DMS 273 (cell line): ENCODE measurements around the gene ZNF22.
A peak's percentile ranks its signal among the peaks of the same experiment; 100 is the strongest.

Experiments used
- DNase-seq: peaks from one replicate; lab custom pipeline; 2025; ENCODE audit not compliant: unreplicated experiment; lab: John Stamatoyannopoulos, UW

Gene ZNF22

DNA sequence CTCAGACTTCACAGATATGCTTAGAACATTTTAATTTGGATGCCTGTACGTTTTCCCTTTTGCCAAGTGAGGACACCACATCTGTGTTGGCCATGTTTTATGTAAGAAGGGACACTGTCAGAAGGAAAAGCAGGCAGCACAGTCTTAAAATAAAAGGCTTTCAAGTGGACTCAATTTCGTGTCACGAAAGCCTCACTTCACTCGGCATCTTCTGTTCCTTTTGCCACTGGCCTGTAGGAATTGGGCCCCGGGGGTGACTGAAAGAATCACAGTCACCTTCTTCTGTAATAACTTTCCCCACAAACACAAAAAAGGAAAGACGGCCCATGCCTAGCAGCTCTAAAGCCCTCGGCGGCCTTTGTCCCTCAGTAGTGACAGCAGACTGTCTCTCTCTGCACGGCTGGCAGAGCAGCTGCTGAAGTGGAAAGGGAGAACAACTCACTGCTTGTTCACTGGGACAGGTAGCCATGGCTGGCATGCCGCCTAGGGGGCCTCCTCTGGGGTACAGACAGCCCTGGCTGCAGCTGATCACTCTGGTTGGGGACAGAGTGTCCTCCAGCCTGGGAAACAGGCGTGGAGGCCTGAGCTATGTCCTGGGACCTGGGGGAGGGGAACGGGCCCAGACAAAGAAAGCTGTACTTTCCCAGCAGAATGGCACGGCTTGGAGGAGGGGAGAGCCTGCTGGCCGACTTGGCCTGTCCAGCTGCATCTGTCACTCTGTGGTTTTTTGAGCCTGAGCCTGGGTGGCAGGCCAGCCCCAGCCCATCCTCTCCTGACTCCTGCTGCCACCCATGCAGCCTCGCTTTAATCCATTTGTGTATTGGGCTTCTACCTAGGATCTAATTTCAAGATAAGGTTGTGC lies 36.7 kb upstream of the ZNF22 start:
- peak; percentile 67 for DNase-seq

DNA sequence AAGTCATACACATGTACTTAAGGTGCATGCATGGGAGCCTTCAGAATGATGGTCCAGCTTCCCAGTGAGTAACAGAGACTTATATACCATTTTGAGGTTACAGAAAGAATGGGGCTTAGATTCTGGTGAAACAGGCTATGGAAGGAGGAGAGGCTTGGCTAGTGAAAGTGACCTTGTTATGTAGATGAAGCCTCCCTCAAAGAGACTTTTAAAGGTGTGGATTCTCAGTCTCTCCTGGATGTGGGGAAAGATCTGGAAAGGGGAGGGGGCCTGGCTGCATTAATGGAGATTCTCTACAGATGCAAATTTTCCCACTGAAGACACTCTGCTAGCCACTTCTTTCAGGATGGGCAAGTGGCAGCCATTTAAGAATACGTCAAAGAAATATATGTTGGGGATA lies 35.6 kb upstream of the ZNF22 start:
- no peak for DNase-seq

DNA sequence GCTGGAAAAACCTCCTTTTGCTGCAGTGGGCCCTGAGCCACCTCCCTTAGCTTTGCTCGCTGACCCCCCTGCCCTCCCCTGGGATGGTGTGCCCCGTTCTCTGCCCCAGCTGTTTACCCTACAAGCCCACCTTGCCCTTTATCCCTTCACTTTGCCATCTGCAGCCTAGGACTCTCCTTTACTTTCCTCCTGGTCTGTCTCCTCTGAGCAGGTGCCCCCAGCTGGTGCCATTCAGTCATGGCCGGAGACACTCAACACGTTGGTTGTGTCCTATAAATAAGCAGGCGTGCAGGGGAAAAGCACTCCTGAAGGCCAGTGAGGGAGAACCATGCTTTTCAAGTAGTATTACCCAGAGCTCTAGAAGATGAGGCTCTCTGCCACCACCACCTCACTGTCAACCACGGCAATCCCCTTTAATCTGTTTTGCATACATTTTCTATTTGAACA lies 35.0 kb upstream of the ZNF22 start:
- no peak for DNase-seq

DNA sequence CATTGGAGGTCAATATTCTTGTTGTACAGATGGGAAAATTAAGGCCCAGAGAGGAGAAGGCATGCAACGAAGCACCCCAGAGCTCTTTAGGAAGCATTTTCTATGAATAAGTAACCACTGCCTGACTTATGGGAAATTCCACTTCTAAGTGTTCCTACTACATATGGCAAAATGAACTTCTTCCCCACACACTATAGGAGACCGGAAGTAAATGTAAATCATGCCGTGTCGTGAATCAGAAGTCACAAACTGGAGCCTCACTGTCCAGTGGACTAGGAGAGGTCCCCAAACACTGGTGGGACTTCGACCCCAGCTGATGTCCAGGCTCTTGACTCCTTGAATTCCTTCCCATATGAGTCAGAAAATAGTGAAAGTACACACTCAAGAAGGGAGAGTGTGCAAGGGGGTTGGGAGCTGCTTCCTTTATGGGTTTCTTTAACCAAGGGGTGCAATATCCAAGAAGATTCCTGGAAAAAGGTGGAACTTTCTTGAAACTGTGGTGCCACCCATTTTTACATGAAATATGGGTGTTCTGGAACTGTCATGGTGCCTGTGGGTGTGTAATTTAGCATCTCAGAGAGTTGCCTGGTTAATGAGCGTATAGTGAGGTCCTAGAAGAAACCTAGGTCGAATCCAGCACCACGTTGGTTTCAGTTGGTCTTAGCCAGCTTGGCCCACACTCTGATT lies 34.5 kb upstream of the ZNF22 start:
- no peak for DNase-seq

DNA sequence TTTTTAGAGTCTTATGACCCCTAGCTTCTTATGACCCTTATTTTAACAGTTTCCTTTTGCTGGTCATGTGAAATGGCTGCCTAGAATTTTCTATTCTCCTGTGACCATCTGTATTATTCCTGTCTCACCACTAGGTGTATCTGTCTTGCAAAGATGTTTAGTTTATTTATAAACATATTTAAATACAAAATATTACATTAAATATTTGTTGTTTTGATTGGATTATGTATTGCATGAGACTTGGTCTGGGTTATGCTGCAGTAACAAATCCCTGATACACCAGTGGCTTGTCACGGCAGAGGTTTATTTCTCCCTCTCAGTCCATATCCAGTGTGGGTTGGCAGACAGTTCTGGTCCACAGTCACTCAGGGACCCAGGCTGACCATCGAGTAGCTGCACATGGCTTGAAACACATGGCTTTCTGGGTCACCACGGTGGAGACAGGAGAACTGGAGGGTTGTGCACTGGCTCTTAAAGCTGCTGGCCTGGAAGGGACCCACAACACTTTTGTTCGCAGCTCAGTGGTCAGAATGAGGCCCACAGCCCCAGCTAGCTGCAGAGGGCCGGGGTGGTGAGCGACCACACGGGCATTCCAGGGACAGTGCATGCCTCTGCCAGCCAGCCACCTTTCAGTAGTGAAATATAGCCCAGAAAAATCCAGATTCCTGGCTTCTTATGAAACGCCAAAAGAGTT lies 33.8 kb upstream of the ZNF22 start:
- DNase-seq, result no peak

DNA sequence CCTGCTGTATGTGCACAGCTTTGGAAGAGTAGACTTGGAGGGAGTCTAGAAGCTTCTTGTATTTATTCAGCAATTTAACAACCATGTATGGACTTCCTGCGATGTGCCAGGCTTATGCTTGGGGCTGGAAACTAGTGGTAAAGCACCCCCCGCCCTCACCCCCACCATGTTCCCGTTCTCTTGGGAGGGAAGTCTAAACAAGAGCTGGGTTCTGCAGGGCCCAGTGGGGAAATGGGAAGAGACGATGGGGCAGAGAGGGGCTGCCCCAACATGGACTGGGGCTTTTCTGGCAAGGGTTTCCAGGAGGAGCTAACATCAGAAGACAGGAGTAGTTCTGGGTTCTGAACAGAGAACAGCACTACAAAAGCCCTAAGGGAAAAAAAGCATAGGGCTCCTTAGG lies 33.1 kb upstream of the ZNF22 start:
- no peak for DNase-seq

DNA sequence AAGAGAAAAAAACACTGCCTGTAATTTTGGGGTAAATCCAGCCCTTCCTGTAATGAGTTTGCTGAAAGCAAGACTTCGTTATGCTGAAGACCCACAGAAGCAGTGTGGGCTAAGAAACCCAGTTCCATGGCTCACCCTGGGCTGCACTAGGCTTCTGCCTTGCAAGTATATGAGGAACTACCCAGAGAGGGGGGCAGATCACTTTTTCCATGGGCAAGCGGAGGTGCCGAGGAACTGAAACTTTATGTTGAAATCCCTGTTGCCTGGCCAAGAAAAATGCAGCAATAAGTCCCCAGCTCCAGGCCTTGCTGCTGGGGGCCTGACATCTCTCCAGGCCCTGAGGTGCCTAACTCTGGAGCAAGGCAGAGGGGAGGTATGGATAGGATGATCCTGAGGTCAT lies 32.6 kb upstream of the ZNF22 start:
- no peak for DNase-seq

DNA sequence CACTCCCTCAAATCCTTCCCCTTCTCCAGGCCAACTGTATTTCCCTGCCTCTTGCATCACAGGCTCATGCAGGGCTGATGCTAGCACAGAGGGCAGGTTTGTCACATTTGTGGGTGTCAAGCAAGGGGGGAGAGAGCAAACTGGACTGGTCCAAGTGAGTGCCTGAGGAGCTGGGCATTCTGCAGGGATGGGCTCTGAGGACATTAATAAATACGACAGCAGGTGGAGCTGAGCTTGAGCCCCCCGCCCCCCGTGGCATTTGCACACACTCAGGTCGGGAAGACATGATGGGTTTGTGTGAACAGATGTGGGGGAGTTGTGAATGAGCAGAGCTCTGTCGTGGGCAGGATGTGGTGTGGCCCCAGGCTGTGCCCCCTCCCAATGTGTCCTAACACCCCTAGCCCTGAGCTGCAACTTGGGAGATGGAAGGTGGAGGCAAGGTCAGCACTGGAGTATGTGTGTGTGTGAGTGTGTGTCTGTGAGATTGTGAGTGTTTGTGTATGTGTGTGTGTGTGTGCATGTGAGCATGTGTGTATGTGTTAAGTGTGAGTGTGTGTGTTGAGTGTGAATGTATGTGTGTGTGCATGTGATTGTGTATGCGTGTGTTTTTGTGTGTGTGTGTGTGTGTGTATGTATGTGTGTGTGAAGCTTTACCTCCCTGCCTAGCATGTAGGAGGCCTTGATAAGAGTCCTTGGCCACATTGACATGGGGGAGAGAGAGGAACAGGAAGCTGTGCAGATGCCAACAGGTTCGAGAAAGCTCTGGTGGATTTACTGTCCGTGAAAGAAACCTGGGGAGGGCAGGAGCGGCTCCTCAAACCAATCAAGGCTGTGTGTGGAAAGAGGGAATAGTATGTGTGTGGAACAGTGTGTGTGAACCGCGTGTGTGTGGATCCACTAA lies 32.0 kb upstream of the ZNF22 start:
- no peak for DNase-seq

DNA sequence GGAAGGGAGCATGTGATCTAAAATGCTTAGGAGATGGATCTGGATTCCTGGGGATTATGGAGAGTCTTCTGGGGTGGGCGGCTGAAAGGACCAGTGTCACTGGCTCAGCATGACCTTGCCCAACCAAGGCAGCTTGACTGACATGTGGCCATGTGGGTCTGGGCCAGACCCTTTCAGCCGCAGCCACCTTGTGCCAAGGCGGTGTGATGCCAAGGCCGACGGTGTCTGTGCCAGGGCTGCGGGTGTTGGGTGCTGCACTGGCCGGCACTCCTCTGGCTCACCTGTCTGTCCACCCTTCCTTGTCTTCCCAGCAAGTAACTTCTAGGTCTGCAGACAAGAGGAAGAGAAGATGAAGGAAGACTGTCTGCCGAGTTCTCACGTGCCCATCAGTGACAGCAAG lies 30.9 kb upstream of the ZNF22 start:
- no peak for DNase-seq

DNA sequence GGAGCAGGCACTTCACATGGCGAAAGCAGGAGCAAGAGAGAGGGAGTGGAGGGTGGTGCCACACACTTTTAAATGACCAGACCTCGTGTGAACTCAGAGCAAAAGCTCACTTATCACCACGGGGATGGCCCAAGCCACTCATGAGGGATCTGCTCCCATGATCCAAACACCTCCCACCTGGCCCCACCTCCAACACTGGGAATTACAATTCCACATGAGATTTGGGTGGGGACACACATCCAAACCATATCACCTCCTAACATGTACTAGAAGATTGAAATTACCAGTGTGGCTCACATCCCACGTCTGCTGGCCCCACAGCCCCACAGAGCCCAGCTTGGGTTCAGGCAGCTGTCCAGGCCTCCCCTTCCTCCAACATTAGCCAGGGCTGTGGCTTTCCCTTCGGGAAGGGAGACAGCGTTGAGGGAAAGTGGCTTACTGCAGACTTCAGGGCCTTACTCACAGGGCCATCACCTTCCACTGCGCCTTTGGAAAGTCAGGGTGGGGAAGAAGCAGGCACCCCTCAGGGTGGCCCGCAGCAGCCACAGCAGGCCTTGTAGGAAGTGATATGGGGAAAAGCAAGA lies 29.8 kb upstream of the ZNF22 start:
- DNase-seq, result no peak

DNA sequence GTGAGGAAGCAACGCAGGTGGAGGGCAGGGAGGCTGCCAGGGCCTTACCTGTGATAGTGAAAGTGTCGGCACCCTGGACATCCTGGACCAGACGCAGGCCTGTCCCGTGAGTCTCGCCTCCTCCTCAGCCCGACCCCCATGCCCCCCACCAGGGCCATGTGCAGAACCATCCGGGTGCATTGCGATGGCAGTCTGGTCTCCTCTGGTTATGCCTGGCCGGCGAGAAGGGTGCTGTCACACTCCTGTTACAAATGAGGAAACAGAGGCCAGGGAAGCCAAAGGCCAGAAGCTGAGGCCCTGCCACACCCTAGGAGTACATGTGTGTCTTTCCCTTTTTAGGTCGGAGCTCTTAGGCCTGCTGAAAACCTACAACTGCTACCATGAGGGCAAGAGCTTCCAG lies 29.3 kb upstream of the ZNF22 start:
- DNase-seq, result no peak

DNA sequence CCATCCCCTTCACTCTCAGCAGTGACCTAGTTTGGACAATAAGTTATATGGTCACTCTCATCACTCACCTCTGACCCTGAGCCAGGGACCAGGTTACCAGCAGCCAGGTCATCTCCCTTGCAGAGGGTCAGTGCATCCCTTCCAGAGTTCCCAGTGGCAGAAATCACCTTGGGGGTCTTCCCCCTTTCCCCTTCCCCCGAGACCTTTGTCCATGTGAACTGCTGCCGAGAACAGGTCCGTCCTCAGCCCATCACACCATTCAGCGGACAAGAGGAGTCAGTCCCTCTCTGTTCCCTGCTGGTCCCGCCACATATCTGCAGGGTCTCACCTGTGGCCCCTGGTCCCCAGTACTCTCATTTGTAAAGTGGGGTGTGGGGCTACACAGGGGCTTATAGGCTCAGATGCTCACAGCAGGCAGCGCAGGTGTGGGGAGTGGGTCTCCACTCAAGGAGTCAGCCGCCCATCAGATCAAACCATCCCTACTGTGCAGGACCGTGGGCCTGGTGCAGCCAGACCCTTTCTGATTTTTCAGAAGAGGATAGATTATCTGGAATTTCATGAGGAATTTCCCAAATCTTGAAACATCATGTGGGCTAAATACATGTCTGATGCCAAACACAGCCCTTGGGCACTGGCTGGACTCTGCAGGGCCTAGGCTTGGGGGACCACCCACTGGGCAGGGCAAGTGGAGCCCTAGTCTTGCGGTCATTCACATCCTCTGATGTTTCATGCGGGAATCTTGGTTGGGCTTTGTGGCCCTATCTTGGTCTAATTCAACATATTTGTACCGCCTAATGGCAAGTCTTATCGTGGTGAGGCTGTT lies 28.6 kb upstream of the ZNF22 start:
- DNase-seq, result no peak

DNA sequence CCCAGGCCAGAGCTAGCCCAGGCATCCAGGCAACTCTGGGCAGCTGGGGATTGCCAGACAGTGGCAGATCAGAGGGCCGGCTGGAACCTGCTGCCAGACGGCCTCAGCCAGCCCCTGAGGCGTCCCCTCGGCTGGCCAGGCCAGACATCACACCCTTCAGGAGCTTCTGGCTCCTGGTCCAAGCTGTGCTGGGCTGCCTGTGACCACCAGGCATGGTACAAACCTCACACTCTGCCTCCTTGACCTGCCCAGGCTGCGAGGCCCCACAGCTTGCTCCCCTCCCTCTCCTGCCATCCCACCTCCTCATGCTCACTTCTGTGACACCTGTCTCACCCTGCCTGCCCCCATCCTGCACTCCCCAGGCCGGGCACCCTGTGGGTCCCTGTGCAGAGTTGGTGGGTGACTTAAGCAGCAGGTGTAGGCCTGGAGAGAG lies 27.8 kb upstream of the ZNF22 start:
- DNase-seq, result no peak

DNA sequence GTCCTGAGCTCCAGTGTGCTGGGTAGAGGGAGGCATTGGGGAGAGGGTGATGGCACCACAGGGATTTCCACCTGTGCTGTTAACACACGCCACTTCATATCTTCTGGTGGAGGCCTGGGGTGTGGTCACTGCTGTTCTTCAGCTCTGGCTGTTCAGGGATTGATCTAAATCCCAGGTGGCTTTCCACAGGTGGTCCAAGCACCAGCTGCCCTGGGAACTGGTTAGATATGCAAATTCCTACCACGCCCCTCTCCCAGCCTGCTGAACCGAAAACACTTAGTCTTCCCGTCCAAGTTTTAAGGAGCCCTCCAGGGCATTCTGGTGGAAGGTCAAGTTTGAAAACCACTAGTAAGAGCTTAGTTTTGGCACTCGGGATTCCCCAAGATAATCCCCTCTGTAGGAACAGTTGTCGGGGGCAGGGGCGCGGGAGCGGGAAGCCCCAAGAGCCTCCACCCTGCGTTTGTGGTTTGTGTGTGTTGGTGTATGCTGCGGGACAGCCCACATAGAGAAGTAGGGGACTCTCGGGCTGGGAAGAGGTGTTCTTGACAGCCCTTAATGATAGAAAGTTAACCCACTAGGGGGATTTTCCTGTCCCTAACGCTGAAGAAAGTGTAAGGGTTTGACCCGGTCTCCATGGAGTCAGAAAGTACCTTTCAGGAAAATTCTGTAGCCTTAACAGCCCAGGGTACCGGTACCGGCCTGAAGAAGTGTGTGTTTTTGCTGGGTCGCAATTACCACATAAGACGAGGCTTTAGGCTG lies 27.2 kb upstream of the ZNF22 start:
- no peak for DNase-seq

DNA sequence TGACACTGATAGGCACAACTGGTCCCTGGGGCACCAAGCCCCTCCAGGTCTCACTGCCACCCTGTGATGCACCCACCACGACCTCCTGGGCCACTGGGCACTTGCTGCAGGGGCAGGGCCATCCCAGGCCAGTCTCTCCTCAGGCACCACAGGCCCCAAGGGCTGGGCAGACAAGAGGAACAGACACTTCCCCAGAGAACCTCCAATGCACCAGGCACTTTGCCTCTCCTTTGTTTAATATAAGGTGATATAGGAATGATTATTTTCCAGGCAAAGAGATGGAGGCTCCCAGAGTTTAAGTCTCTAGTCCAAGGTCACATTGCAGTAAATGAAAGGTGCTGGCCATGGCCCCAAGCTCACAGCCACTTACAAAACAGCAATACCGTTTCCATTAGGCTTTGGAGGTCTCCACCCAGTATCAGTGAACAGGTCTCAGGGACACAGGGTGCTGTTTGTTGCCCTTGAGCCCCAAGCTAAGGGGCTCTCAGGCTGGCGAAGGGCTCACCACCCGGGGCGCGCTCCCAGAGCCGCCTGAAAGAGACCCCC lies 26.6 kb upstream of the ZNF22 start:
- DNase-seq, result no peak

DNA sequence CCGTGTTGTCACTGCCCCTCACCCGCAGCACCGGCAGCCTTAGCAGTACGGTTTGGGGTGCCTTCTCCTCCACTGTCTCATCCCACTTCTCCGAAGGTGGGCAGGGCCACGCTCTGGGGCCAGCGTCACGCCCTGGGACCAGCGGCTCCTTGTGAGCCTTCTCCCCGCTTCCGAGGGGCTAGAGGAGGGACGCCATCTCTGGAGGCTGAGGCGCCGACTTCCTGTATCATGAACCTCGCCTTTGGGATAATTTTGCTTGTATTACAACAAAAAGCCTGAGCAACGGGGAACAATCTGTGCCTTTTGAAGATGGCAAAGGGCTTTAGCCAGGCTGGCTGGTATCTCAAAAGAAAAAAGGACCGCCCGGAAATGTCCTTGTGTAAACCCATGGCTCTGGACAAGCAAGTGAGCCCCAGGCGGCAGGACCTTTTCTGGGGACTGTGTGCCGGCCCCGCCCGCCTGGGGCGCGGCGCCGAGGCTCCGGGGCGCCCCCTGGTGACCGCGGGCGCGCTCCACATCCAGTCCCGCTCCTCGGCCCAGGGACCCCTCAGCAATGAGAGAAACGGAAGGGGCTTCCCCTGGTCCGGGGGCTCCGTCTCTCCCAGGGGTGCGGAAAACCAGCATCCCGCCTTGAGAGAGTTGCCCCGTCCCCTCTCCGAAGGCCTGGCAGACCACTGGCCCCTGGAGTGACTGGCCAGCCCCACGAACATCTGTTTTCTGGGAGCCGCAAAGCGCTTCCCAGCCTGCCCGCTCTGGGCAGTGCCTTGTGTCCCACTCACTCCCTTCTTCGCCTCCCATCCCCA lies 25.9 kb upstream of the ZNF22 start:
- DNase-seq, result peak; percentile 77

DNA sequence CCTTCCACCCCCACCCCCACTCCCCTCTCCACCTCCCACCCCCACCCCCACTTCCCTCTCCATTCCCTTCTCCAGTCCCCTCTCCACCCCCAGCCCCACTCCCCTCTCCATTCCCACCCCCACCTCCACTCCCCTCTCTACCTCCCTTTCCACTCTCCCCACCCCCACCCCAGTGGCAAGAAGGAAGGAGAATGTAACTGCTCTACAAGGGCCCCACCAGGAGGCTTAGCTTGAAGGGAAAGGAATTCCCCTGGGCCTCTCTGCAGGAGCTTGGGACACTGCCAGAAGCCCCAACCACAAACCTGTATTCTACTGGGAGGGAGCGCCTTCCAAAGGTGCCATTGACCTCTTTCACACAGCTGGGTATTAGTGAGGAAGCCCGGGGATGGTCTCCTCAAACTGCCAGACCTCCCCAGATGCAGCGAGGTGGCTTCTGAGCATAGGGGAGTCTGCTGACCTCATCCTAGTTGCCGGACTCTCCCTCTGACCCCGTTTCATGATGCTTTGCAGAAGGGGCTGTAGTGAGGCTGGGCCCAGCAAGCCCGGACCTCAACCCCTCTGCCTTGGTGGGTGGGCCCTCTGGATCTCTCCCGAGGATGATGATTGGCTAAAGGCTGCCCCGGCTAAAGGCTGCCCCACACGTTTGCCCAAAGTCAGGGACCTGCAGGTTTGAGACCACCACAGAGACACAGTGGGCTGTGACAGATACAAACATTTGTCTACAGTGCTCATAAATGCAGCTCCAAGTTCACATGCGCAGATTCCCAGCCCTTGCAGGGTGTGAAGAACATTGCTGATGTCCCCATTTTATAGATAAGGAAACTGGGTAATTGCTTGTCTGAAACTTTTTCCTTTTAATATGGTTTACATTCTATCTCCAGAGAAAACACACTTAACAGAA lies 25.0 kb upstream of the ZNF22 start:
- DNase-seq, result peak; percentile 81
